Kasumi-1 (cell line): ENCODE measurements around the gene PAXIP1.

Experiments
- DNase-seq, 2 experiments: peaks; one replicate each; lab custom pipeline; 2025; lab: John Stamatoyannopoulos, UW

Gene PAXIP1

GRCh38 chr7:154996756-154997155 lies 6.2 kb downstream of the PAXIP1 start:
- DNase-seq, result no peak

GRCh38 chr7:154996101-154996500 lies 6.8 kb downstream of the PAXIP1 start:
- DNase-seq, result no peak

GRCh38 chr7:154994996-154995395 lies 7.9 kb downstream of the PAXIP1 start:
- no peak for DNase-seq

- DNase-seq, result no peak
Measured at GRCh38 chr7:154990964-154991540, 11.9 kb downstream of the PAXIP1 start.

- no peak for DNase-seq
Measured at GRCh38 chr7:154987571-154987970, 15.4 kb downstream of the PAXIP1 start.

GRCh38 chr7:154986200-154986945 lies 16.6 kb downstream of the PAXIP1 start:
- no peak for DNase-seq

GRCh38 chr7:154985230-154985629 lies 17.7 kb downstream of the PAXIP1 start:
- DNase-seq, result no peak

GRCh38 chr7:154984601-154985188 lies 18.2 kb downstream of the PAXIP1 start:
- DNase-seq, result no peak

GRCh38 chr7:154978017-154978416 lies 24.9 kb downstream of the PAXIP1 start:
- peak; percentile 54 to 77 for DNase-seq

- DNase-seq, result no peak
Measured at GRCh38 chr7:154977250-154977649, 25.7 kb downstream of the PAXIP1 start.

GRCh38 chr7:154976844-154977243 lies 26.1 kb downstream of the PAXIP1 start:
- DNase-seq, result no peak

GRCh38 chr7:154975984-154976383 lies 26.9 kb downstream of the PAXIP1 start:
- peak; percentile 14 to 31 for DNase-seq

GRCh38 chr7:154973381-154973780 lies 29.5 kb downstream of the PAXIP1 start:
- DNase-seq, result no peak

GRCh38 chr7:154968336-154969001 lies 34.5 kb downstream of the PAXIP1 start:
- no peak for DNase-seq

GRCh38 chr7:154967401-154967955 lies 35.4 kb downstream of the PAXIP1 start:
- DNase-seq, result no peak

GRCh38 chr7:154965014-154965413 lies 37.9 kb downstream of the PAXIP1 start:
- no peak for DNase-seq

- DNase-seq, result no peak
Measured at GRCh38 chr7:154960063-154960790, 42.7 kb downstream of the PAXIP1 start.

- no peak for DNase-seq
Measured at GRCh38 chr7:154956427-154956826, 46.5 kb downstream of the PAXIP1 start.

GRCh38 chr7:154953006-154953684 lies 49.8 kb downstream of the PAXIP1 start:
- peak; percentile 30 to 34 for DNase-seq

- no peak for DNase-seq
Measured at GRCh38 chr7:154950960-154951359, 52.0 kb downstream of the PAXIP1 start.

GRCh38 chr7:154947604-154948003 lies 55.3 kb downstream of the PAXIP1 start:
- no peak for DNase-seq
